ENCODE results near the gene MICAL3.
"Not testable (repeated sequence)": the region's sequence is repeated elsewhere in the genome, so short reads cannot be mapped to it uniquely, and the experiment has no call there.

The MICAL3 gene

DNA sequence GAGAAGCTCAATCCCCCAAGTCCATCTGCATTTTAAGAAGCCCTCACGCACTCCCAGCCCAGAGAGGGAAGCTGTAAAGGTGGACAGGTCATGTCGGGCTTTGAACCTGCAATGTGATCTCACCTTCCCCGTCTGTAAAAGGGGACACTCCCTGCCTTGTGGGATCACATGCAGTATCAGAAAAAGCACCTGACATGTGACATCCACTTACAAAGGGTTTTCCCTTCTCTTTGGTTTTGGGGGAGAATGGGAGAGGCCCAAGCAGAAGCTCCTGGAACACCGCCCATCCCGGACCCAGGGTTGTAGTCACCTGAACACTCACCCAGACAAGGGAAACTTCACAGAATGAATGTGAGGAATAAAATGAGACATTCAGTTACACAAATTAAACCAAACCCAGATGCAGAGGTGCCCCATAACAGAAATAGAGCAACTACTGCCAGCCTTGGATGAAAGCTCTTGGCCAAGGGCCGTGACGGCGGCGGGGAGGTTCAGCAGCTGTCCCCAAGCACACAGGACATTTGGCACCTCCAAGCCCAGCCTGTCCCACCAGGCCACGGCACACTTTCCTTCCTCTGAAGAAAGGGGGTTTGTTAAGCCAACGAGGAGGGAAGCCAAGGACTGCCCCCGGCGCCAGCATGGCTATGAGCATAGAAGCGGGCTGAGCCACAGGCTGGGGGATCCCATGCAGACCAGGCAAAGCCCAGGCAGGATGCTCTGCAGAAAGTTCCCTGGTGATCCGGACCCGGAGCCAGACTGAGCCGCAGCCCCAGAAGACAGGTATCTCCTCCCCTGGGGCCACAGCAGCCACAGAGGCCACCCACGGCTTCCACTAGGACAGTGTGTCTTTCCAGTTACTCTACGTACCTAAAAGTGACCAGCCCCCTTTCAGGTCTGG, 253.9 kb downstream of the MICAL3 start:
- DNase-seq = no peak

DNA sequence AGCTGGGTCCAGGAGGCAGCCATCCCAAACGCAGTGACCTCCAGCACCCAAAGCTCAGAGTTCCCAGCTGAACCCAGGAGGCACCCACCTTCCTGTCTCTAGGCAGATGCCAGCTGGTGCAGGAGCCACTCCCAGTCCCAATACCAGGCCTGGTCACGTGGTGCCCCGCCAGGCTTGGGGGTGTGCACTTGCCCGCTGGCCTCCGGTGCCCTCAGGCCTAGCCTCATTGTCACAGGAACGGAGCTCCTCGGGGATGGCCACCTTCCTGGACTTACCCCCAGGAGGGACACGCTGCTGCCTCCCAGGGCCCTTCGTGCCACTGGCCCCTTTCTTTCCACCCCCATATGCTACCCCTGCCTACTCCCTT, 254.7 kb downstream of the MICAL3 start:
- no peak for DNase-seq

DNA sequence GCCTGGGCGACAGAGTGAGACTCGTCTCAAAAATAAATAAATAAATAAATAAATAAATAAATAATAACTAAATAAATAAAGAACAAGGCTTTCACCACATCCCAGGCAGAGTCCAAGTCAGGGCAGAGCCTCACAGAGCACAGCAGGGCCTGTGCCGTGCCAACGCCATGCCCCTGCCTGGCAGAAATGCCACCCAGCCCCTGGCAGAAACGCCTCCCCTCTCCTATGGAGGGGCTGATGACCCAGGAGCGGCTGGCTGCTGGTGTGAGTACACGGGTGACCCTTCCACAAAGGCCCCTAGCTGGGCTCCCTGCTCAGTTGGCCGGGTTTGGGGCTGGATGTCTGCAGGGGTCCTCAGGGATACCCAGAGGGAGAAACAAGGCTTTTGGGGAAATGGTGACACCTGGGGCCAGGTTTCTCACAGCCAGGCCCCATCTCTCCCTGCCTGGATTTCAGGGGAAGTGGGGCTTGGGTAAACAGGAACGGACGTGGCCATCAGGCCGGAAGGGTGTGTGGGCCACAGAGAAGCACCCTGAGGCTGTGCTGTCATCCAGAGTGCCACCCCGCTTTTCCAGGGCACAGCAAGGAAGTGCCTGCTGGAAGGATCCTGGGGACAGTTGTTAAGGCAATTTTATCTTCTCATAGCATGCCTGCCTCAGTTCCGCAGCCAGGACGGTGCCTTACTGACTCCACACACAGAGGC, 255.2 kb downstream of the MICAL3 start:
- no peak for DNase-seq

DNA sequence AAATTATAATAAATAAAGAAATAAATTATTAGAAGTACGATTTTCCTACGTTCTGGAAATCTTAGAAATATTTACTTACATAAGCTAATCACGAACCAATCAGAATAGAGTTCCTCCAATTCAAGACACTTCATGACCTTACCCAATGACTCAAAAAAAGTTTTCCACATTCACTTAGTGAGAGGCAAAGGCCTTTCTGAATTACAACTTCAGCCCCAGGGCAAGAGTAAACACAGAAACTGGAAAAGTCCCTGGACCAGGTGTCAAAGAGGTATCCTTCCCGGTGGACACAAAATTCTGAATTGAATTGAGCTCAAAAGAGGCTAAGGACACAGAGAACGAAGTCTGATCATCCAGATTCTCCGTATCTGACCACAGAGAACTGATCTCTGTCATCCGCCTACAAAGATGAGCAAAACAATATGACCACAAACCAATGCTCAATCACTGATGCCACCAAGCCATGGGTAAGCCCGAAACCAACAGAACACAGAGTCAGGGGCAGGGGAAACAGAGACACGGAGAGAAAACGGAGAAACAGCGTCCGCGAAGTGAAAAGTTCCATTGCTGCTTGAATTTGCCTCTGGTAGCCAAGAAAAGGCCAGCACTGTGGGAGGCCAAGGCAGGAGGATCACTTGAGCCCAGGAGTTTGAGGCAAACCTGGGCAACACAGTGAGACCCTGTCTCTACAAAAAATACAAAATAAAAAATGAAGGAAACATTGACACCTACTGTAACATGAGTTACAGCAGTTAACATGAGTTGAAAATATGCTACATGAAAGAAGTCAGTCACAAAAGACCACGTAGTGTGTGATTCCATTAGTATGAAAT, 256.9 kb downstream of the MICAL3 start:
- no peak for DNase-seq

DNA sequence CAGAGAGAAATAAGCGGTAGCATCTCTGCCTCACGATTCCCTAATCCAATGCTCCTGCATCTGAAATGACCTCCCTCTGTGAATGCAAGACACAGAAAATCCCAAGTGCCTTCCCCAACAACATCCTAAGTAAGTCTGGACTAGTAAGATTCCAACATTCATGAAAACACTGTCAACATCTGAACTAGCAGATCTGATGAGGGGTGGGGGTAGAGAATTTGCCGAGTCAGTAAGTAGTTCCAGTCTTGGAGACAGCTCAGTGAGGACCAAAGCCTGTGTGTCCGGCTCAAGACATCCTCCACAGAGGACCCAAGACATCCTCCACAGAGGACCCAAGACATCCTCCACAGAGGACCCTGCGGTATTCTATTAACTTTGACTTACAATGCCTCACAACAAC, 259.5 kb downstream of the MICAL3 start:
- DNase-seq = not testable (repeated sequence)

DNA sequence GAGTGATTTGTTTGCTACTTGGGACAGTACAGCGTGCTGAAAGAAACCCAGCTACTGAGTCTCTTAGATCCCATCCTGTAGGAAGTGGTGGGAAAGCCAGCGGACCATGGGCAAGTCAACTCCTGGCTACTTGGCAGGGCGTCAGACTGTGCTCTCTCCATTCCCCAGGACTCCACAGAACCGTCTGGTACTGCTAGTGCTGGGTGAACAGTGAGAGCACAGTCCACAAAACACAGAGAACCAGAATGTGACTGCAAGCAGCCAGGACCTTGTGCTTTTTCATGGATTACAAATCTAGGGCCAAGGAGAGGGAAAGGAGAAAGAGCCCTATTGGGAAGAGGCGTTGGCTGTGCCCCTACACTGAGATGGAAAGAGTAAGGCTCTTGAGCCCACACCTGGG, 260.3 kb downstream of the MICAL3 start:
- DNase-seq = no peak

DNA sequence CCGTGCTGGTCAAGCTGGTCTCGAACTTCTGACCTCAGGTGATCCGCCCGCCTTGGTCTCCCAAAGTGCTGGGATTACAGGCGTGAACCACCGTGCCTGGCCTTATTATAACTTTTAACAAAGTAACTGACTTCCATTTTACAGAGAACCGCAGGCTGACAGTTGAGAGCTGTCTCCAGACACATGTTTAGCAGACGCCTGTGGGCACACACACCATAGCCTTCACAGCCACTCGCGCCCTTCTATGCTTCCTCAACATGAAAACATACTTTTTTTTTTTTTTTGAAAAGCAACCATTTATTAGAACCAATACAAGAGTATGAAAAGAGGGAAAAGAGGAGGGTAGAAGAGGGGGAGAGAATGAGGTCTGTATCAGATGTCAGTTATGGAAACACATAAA, 260.9 kb downstream of the MICAL3 start:
- DNase-seq = not testable (repeated sequence)

DNA sequence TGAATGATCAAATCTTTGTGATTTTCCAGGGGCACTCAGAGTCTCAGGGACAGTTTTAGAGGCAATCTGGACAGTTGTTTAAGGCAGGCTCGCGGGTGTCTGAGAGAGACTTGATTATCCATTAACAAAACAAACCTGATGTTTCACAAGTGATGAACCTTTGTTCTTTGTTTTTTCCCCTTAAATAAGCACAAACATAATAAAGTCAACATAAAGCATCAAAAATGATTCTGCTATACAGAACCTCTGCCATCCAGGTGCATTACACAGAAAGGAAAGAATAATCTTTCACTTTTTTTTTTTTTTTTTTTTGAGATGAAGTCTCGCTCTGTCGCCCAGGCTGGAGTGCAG, 263.2 kb downstream of the MICAL3 start:
- DNase-seq = no peak

DNA sequence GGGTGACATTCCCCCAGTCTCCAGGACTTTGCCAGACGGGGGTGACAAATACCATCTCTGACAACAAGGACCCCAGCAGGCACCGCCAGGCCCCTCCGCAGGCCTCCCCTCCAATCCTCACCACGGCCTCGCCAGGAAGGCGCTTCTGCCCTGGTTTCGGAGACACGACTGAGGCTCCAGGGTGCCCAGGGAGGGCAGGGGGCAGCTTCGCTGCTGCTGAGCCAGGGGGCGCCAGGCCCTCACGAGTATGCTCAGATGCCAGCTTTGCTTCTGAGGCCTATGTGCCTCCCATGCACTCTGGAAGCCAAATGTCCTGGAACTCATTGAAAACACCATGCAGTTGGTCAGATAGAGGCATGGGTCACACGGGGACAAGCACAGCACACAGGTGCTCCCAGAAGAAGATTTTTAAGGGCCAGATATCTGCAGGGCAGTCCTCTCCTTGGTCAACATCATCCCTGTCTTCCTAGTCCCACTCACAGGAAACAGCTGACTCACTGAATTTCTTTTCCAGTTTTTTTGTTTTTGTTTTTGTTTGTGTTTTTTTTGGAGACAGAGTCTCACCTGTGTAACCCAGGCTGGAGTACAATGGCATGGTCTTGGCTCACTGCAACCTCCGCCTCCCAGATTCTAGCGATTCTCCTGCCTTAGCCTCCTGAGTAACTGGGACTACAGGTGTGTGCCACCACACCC, 270.0 kb downstream of the MICAL3 start:
- no peak for DNase-seq

DNA sequence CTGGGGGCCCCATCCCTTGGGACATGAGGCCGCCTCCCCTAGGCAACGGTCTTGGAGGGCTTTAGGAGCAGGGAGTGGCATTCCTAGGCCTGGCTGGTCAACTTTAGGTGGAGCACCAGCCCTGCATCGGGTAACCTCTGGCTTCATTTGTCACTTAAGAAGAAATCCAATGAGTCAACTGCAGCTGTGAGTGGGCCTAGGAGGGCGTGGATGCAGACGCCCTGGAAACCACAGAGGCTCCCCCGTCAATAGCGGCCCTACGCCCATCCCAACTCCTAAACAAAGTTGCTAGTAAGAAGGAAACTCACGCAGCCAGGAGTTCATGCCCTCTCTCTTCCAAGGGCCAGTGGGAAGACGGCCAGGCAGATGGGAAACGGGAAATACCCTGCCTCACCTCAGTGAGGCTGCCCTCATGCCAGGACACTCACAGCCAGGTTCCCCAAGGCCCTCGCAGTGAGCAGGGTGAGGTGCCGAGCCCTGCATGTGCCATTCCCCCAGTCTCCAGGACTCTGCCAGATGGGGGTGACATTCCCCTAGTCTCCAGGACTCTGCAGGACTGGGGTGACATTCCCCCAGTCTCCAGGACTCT, 270.9 kb downstream of the MICAL3 start:
- DNase-seq = no peak

DNA sequence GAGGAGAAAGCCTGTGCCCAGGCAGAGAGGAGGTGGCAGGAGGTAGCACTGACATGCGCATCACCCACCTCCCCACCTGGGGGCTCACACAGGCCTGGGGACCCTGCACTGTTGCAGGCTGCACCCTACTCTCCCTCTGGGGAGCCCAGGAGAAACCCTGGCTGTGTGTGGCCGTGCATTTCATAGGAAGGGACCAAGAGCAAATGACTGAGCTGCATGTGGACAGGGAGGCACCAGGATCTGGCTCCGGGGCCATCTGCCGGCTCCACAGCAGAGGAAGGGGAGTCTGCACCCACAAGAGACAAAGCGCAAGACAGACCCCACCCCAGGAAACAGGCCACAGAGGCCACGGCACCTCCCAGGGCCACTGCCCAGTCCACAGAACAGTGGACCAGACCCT, 272.8 kb downstream of the MICAL3 start:
- no peak for DNase-seq

DNA sequence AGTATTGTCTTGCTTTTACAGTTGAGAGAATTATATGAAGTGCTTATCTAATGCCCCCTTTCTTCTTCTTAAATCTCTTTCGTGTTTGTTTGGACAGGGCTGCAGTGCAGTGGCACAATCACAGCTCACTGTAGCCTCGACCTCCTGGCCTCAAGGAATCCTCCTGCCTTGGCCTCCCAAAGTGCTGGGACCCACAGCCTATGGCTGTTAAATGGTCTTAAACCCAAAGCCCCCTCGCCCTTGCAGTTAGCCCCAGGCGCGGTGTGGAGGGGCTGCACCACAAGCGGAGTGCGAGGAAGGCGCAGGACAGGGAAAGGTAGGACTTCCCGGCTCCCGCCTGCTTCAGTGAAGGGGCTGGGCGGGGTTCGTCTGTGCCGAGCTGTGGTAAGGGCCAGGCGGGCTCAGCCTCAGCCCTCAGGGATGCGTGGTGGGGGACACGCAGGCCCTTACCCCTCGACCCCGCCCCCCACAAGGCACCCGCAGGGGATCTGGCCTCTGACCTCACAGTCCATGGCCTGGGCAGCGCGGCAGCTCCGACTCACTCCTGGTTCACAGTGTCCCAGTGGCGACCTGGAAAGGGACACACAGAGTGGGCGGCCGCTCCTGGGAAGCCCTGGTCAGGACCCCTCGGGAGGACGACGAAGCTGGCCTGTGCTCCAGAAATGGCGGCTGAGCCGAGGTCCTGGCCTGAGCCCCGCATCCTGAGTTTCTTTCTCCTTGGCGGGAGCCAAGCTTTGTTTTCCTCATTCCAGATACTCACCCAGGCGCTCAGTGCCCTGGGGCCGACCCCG, 274.6 kb downstream of the MICAL3 start:
- no peak for DNase-seq

DNA sequence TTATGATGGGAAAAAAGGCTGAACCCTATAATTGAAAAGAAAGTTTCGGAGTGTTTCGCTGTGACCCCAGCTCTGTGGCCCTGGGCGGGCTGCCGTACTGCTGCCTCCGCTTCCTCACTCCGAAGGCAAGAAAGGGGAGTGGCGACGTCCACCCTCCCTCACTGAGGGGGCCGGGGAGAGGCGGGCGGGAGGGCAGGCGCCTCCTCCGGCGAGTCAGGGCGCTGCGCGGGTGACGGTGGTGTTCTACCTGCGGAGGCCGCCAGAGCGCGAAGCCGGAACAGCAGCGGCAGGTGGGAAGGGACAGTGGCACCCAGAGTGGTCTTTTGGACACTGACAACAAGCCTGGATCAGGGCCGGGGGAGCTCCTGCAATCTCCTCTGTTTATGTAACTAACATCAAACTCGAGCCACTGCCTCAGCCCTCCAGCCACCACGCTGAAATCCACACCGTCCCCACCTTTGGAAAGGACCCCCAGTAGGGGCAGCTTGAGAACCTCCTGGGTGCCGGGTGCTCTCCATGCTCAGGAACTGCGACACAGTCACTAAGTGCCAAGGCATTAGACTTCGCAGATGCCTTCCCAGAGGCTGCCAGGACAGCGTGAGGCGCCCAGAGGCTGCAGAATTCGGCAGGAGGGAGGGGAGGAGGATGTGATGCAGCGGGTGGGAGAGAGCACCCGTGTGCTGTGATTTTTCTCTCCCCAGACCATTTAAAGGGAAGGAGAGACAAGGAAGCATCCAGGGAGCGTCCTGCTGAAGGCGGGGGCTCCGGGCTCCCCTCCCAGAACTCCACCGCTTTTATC, 275.6 kb downstream of the MICAL3 start:
- DNase-seq = no peak

DNA sequence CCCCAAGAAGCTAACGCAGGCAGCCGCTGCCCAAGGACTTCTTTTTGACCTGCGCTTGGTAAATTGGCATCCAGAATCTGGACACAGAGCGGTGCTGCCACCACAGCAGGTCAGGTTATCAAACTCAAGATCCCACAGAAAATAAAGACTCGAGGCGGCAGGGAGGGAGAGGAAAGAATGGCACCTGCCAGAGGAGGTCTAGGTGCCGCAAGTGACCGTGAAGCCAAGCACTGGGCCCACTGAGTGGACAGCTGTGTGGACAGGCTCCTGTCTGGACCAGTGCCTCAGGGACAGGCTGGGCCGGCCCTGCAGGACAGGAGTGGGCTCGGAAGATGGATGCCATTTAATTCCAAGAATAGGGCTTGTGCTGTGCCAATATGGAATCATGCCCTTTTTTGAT, 277.4 kb downstream of the MICAL3 start:
- DNase-seq = no peak

DNA sequence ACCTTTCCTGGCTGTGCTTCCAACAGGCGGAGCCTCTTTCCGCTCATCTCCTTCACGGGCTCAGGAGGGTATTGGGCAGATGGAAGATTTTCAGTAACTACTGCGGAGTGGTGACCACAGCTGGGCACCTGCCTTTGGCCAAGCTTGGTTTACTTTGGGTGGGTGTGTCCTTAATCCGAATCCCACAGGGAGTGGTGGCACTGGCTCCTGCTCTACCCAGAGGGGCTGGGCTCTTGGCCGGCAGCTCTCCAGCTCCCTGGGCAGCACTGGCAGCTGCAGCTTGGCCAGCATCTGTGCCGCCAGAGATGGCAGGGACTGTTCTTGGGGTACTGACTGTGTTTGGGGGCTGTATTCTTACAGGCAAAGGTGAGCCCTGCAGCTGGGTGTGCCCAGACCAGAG, 279.9 kb downstream of the MICAL3 start:
- no peak for DNase-seq

DNA sequence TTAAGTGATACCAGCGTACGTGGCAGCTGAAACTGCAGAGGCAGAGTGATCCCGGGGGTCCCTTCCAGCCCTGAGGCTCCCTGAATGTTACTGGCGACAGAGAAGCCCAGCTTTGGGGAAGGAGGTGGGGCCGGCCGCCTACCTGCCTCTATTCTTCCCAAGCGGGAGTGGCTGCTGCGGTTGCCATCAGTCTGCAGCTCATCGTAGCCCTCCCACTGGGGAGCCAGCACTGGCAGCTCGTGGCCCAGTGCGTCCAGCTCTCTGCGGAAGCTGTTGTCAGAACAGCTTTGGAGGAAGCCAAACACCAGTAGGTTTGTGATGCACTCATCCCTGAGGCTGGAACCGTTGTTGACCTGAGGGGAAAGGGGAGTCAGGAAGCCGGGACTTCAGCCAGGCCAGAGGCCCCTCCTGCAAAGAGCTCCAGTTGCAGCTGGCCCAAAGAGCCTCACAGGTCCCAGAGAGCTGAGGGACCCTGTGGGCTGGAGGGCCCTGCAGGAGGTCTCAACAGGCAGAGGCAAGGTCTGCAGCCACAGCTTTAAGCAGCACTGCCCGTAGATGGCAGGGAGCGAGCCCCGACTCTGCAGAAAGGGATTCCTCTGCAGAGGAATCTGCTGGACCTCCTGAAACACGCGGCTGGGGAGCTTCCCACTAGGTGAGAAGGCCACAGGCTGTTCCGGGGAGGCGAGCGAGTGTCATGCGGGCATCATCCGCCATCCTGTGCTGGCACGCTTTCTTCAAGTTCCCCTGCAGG, 280.5 kb downstream of the MICAL3 start:
- no peak for DNase-seq

DNA sequence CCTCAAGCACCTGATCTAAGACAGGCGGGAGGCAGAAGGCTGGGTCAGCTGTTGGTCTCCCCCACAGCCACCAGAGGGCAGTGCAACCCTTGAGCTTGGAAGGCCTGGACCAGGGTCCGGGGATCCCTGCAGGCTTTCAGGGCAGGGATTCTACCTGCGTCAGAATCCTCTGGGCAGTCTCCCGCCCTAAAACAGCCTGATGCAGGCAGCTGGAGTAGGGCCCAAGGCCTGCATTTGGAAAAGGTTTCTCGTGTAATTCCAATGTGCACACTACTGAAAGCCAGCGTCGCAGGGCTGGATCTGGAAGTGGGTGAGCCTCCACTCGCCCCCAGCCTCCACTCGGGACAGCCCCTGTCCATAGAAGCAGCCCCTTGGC, 281.8 kb downstream of the MICAL3 start:
- DNase-seq = peak; percentile 20

DNA sequence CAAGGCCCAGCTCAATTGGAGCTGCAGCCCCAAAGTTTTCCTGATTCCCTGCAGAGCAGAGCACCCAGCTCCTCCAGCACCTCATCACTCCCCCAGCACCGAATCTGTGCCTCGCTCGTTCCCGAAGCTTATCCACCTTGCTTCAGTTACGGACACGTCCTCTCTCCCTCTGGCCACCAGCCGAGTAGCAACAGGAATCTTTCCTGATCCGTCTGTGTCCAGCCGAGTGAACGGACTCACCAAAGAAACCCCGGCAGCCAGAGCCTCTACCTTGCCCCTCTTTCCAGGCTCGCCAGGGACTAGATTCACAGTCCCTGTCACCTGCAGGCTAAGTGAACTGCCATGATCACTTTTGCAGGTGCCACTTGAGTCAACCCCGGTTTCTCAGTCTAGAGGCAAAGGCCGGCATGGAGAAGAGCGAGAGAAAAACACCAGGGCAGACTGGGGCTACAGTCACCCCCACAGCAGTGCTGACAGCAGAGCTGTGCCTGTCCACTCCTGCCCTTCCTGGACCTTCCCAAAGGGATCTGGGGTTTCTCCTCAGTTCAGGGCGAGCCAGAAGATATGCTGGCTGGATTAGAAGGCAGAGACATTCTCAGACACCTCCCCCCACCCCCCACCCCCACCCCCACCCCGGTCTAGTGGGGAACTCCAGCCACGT, 282.4 kb downstream of the MICAL3 start:
- DNase-seq = no peak

DNA sequence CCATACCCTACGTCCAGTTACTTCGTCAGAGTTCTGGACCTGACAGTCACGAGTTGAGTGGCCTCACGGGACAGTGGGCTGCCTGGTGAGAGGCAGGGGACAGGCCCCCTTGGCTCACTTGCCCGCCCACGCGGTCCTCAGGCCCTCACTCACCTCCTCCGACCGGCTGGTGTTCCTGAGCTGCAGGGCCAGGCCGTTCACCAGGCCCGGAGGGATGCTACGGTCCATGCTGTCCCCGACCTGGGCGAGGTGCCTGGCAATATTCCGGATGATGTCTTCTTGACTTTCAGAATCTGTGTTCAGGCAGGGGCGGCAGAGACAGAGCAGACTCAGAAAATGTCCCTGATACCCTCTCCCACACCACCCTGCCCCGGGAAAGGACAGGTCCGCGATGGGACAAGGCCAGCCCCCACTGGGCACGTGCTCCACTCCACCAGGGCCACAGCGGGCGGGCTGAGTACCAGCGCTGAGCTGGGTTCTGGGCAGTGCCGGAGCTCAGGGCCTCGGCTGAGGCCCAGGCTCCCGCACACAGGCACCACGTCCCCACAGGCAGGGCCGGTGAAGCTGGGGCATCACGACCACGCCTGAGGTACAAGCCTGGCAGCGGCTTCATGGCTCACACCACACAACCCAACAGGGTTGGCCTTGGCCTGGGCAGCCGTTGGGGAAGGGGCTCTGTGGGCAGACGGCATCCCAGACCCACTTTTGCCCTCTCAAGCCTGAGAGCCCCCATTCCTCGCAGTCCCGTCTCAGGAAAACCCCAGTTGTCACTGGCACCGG, 285.0 kb downstream of the MICAL3 start:
- DNase-seq = no peak
